ENCODE results near the gene TOMM5.
A peak's percentile ranks its signal among the peaks of the same experiment; 100 is the strongest.

TOMM5 gene

GRCh38 chr9:37575921-37576721 is 16.3 kb downstream of the TOMM5 start, which contains the start of gene FBXO10:
Gene FBXO10, minus strand, starts transcription at chr9:37576380. Its CDS starts 34,612 bp downstream, at chr9:37541768.
- Histone ChIP-seq H3K9me3 (ENCODE audit: control insufficient read depth, low read length) (no peaks in the 10 kb centered on the region), H3K36me3 (ENCODE audit: control insufficient read depth, insufficient read depth, low read length) (peaks cover 23% of the 10 kb centered on the region), H3K4me1 (ENCODE audit: control insufficient read depth, insufficient read depth, low read length, poor library complexity, severe bottlenecking) (peaks cover 11% of the 10 kb centered on the region), H3K27ac (ENCODE audit: low read depth, low read length, severe bottlenecking) (peak within 1 kb of the TSS; percentile 77), H3K4me3 (ENCODE audit: extremely low read depth, insufficient read depth, low read length, poor library complexity, severe bottlenecking) (peak within 1 kb of the TSS; percentile 64)
- 1 to 3% methylated on average over 53 to 68 of the region's 81 CpGs for WGBS, 2 experiments (ENCODE audit: insufficient coverage in 2 of 2)

GRCh38 chr9:37575511-37575914 is 16.9 kb downstream of the TOMM5 start:
- Histone ChIP-seq H3K4me3 (ENCODE audit: extremely low read depth, insufficient read depth, low read length, poor library complexity, severe bottlenecking) (peak overlapping the region; percentile 64), H3K27ac (ENCODE audit: low read depth, low read length, severe bottlenecking) (peak overlapping the region; percentile 77), H3K9me3 (ENCODE audit: control insufficient read depth, low read length) (no peaks in the 10 kb centered on the region), H3K4me1 (ENCODE audit: control insufficient read depth, insufficient read depth, low read length, poor library complexity, severe bottlenecking) (peaks cover 11% of the 10 kb centered on the region), H3K36me3 (ENCODE audit: control insufficient read depth, insufficient read depth, low read length) (peaks cover 19% of the 10 kb centered on the region)
- 4 to 11% methylated on average over 3 to 5 of the region's 5 CpGs for WGBS, 2 experiments (ENCODE audit: insufficient coverage in 2 of 2)

GRCh38 chr9:37575001-37575400 is 17.4 kb downstream of the TOMM5 start:
- peak overlapping the region; percentile 83 for H3K27ac ChIP-seq (ENCODE audit: low read depth, low read length, severe bottlenecking)
- H3K4me1 ChIP-seq (ENCODE audit: control insufficient read depth, insufficient read depth, low read length, poor library complexity, severe bottlenecking), result peaks cover 11% of the 10 kb centered on the region
- H3K4me3 ChIP-seq (ENCODE audit: extremely low read depth, insufficient read depth, low read length, poor library complexity, severe bottlenecking), result peak overlapping the region; percentile 64
- no peaks in the 10 kb centered on the region for H3K9me3 ChIP-seq (ENCODE audit: control insufficient read depth, low read length)
- H3K36me3 ChIP-seq (ENCODE audit: control insufficient read depth, insufficient read depth, low read length), result peaks cover 15% of the 10 kb centered on the region
- 47 to 74% methylated on average over 3 to 4 of the region's 5 CpGs for WGBS, 2 experiments (ENCODE audit: insufficient coverage in 2 of 2)

- Histone ChIP-seq H3K4me1 (ENCODE audit: control insufficient read depth, insufficient read depth, low read length, poor library complexity, severe bottlenecking) (peaks cover 11% of the 10 kb centered on the region), H3K9me3 (ENCODE audit: control insufficient read depth, low read length) (no peaks in the 10 kb centered on the region), H3K27ac (ENCODE audit: low read depth, low read length, severe bottlenecking) (peak overlapping the region; percentile 83), H3K36me3 (ENCODE audit: control insufficient read depth, insufficient read depth, low read length) (peaks cover 14% of the 10 kb centered on the region), H3K4me3 (ENCODE audit: extremely low read depth, insufficient read depth, low read length, poor library complexity, severe bottlenecking) (no peak overlapping the region)
- 76 to 79% methylated on average over 3 of the region's 5 CpGs for WGBS, 2 experiments (ENCODE audit: insufficient coverage in 2 of 2)
These were observed 18.1 kb downstream of the TOMM5 start for GRCh38 chr9:37574241-37574721.

- Histone ChIP-seq H3K9me3 (ENCODE audit: control insufficient read depth, low read length) (no peaks in the 10 kb centered on the region), H3K27ac (ENCODE audit: low read depth, low read length, severe bottlenecking) (no peak overlapping the region), H3K4me1 (ENCODE audit: control insufficient read depth, insufficient read depth, low read length, poor library complexity, severe bottlenecking) (peaks cover 7% of the 10 kb centered on the region), H3K4me3 (ENCODE audit: extremely low read depth, insufficient read depth, low read length, poor library complexity, severe bottlenecking) (no peak overlapping the region), H3K36me3 (ENCODE audit: control insufficient read depth, insufficient read depth, low read length) (peaks cover 22% of the 10 kb centered on the region)
- no CpG with 5 or more reads among the region's 1 CpG for WGBS, 2 experiments (ENCODE audit: insufficient coverage in 2 of 2)
These were observed 21.1 kb downstream of the TOMM5 start for GRCh38 chr9:37571282-37571681.

GRCh38 chr9:37566716-37567115 is 25.7 kb downstream of the TOMM5 start:
- 89 to 100% methylated on average over 2 to 3 of the region's 3 CpGs for WGBS, 2 experiments (ENCODE audit: insufficient coverage in 2 of 2)
- Histone ChIP-seq H3K9me3 (ENCODE audit: control insufficient read depth, low read length) (peaks cover 18% of the 10 kb centered on the region), H3K4me3 (ENCODE audit: extremely low read depth, insufficient read depth, low read length, poor library complexity, severe bottlenecking) (no peak overlapping the region), H3K27ac (ENCODE audit: low read depth, low read length, severe bottlenecking) (no peak overlapping the region), H3K4me1 (ENCODE audit: control insufficient read depth, insufficient read depth, low read length, poor library complexity, severe bottlenecking) (no peaks in the 10 kb centered on the region), H3K36me3 (ENCODE audit: control insufficient read depth, insufficient read depth, low read length) (peaks cover 27% of the 10 kb centered on the region)

- peaks cover 18% of the 10 kb centered on the region for H3K9me3 ChIP-seq (ENCODE audit: control insufficient read depth, low read length)
- H3K27ac ChIP-seq (ENCODE audit: low read depth, low read length, severe bottlenecking), result no peak overlapping the region
- peaks cover 26% of the 10 kb centered on the region for H3K36me3 ChIP-seq (ENCODE audit: control insufficient read depth, insufficient read depth, low read length)
- no peaks in the 10 kb centered on the region for H3K4me1 ChIP-seq (ENCODE audit: control insufficient read depth, insufficient read depth, low read length, poor library complexity, severe bottlenecking)
- WGBS, 2 experiments (ENCODE audit: insufficient coverage in 2 of 2), result 90 to 92% methylated on average over 3 to 5 of the region's 7 CpGs
- H3K4me3 ChIP-seq (ENCODE audit: extremely low read depth, insufficient read depth, low read length, poor library complexity, severe bottlenecking), result no peak overlapping the region
These were observed 26.5 kb downstream of the TOMM5 start for GRCh38 chr9:37565661-37566618.

- Histone ChIP-seq H3K27ac (ENCODE audit: low read depth, low read length, severe bottlenecking) (no peak overlapping the region), H3K9me3 (ENCODE audit: control insufficient read depth, low read length) (peaks cover 18% of the 10 kb centered on the region), H3K36me3 (ENCODE audit: control insufficient read depth, insufficient read depth, low read length) (peaks cover 34% of the 10 kb centered on the region), H3K4me1 (ENCODE audit: control insufficient read depth, insufficient read depth, low read length, poor library complexity, severe bottlenecking) (no peaks in the 10 kb centered on the region), H3K4me3 (ENCODE audit: extremely low read depth, insufficient read depth, low read length, poor library complexity, severe bottlenecking) (no peak overlapping the region)
- 83 to 92% methylated on average over 2 to 3 of the region's 4 CpGs for WGBS, 2 experiments (ENCODE audit: insufficient coverage in 2 of 2)
These were observed 27.5 kb downstream of the TOMM5 start for GRCh38 chr9:37564916-37565315.

- WGBS, 2 experiments (ENCODE audit: insufficient coverage in 2 of 2), result 59 to 100% methylated on average over 2 to 3 of the region's 3 CpGs
- Histone ChIP-seq H3K9me3 (ENCODE audit: control insufficient read depth, low read length) (peaks cover 18% of the 10 kb centered on the region), H3K27ac (ENCODE audit: low read depth, low read length, severe bottlenecking) (no peak overlapping the region), H3K36me3 (ENCODE audit: control insufficient read depth, insufficient read depth, low read length) (peaks cover 39% of the 10 kb centered on the region), H3K4me1 (ENCODE audit: control insufficient read depth, insufficient read depth, low read length, poor library complexity, severe bottlenecking) (no peaks in the 10 kb centered on the region), H3K4me3 (ENCODE audit: extremely low read depth, insufficient read depth, low read length, poor library complexity, severe bottlenecking) (no peak overlapping the region)
These were observed 28.4 kb downstream of the TOMM5 start for GRCh38 chr9:37563806-37564513.

GRCh38 chr9:37562826-37563225 is 29.6 kb downstream of the TOMM5 start:
- H3K4me3 ChIP-seq (ENCODE audit: extremely low read depth, insufficient read depth, low read length, poor library complexity, severe bottlenecking), result no peak overlapping the region
- no CpG with 5 or more reads among the region's 1 CpG for WGBS, 2 experiments (ENCODE audit: insufficient coverage in 2 of 2)
- H3K9me3 ChIP-seq (ENCODE audit: control insufficient read depth, low read length), result peaks cover 18% of the 10 kb centered on the region
- peaks cover 33% of the 10 kb centered on the region for H3K36me3 ChIP-seq (ENCODE audit: control insufficient read depth, insufficient read depth, low read length)
- no peak overlapping the region for H3K27ac ChIP-seq (ENCODE audit: low read depth, low read length, severe bottlenecking)
- no peaks in the 10 kb centered on the region for H3K4me1 ChIP-seq (ENCODE audit: control insufficient read depth, insufficient read depth, low read length, poor library complexity, severe bottlenecking)
